HG02973 (cell line): Measurements from ENCODE around the gene PRRT2.
"Not testable (repeated sequence)": the region's sequence is repeated elsewhere in the genome, so short reads cannot be mapped to it uniquely, and the experiment has no call there.

ENCODE experiments used
- ATAC-seq: cut with Tn5 transposase; IDR thresholded peaks from one replicate; pipeline ENCODE4 v1.9.1; 2021; ENCODE audit warnings: moderate library complexity; ENCODE audit not compliant: unreplicated experiment

Gene PRRT2

DNA sequence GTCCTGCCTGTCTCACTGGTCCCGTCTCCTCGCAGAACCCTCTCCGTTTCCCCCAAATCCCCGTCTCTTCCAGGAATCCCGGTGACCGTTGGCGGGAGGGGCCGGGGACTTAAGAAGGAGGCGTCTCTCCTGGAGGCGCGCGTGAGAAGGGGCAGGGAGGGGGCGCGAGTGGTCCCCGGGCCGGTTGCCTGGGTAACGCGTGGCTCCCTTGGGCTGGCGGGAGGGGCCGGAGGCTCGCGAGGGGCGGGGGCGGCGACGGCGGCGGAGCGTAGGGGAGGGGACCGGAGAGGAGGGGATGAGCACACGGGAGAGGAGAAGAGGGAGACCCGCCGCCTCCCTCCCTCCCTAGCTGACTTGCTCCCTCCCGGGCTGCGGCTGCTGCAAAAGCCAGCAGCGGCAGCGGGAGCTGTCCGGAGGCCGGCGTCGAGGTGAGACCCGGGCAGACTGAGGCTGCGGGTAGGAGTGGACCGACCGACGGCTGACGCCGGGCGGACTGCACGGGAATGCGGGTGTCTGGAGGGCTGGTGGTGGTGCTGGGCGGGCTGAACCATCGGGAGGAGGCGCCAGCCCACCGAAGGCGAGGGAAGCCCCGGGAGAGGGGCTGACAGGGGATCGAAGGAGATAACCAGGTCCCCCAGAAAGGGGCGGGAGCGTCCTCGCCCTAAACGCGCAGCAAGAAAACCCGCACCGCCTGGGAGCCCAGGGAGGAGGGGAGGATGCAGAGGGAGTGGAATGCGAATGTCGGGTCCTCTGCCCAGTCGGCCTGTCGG, at the start of gene PRRT2:
TSS of gene PRRT2 (plus strand) at position 298 of the 770 bp plus-strand sequence. CDS start 862 bp downstream, outside the sequence.
- ATAC-seq = no peak

DNA sequence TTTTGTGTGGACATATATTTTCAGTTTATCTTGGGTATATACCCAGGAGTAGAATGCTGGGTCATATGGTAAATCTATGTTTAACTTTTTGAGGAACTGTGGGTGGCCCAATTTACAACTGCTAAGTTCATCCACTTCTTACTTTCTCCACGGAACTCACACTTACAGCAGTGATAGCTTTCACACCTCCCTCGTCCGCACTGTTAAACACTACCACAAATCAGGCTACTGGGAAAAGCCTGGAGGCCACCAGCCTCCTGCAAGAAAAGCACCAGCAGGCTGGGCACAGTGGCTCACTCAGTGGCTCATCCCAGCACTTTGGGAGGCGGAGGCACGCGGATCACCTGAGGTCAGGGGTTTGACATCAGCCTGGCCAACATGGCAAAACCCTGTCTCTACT, 48.7 kb upstream of the PRRT2 start:
- ATAC-seq = no peak

DNA sequence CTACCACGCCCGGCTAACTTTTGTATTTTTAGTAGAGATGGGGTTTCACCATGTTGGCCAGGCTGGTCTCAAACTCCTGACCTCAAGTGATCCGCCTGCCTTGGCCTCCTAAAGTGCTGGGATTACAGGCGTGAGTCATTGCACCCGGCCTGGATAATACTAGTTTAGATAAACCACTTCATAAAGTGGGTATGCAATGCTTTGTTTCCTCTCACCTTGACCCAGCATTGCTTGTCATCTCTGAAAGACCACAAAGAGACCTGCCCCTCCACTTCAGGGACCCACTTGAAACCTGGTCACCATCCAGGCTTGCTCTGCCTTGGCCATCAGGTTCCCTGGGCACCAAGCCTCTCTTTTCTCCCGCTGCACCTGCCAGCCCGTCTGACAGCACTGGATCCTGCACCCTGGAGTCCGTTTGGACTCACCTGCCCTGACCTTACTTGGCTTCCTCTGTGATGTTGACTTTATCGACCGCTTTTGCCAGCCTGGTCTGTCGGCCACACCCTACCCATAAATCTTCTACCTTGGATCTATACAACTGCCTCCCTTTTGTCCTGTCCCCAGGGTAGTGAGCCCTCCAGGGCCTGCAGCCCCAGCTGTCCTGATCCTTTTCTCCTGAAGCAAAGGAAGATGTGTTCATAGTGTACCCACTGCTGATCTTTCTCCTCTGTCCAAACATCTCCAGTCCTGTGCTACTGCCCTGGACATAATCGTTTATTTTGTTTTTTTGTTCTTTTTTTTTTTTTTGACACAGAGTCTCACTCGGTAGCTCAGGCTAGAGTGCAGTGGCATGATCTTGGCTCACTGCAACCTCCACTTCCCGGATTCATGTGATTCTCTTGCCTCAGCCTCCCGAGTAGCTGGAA, 46.6 kb upstream of the PRRT2 start:
- ATAC-seq = no peak

DNA sequence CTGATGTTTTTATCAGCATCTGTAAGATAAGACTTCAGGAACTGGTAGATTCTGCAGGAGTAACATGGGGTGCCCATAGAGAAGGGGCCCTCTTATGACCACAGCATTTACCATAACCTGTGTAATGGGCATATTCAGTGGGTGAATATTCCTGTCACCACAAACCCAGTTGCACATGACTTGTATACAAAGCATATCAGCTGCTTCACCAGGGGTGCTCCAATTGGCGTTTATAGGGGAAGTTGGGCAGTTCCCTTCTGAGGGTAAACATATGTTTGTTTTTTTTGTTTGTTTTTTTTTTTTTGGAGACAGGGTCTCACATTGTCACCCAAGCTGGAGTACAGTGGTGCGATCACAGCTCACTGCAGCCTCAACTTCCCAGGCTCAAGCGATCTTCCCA, 45.4 kb upstream of the PRRT2 start:
- ATAC-seq = no peak

DNA sequence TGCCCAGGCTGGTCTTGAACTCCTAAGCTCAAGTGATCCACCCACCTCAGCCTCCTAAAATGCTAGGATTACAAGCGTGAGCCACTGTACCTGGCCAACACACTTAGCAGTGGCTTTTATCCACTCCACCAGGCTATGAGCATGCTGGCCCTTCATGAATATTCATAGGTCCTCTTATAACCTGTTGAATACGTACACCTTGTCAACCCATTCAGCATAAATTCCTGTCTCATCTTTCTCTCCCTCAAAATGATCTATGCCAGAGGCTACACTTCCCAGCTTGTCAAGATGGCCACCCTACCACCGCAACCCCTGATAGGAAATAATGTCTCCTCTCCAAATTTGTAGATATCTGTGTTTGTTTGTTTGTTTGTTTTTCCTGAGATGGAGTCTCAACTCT, 44.9 kb upstream of the PRRT2 start:
- no peak for ATAC-seq

DNA sequence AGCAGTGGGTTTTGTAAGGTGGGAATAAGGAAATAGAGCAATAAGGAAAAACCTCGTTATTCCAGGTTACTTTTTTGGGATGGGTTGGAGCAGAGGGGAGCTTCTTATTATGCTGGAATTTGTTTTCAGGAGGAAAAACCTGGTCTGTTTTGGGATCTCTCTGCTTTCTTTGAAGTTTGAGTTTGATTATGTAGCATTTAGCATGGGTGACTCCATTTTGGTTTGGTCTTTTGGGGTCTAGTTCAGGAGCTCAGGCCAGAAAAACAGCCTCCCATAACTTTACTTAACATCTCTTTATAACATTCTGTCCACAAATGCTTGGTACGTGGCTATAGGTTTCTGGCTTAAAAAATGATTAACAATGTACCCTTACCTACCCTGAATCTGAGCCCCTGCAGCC, 42.5 kb upstream of the PRRT2 start:
- no peak for ATAC-seq

DNA sequence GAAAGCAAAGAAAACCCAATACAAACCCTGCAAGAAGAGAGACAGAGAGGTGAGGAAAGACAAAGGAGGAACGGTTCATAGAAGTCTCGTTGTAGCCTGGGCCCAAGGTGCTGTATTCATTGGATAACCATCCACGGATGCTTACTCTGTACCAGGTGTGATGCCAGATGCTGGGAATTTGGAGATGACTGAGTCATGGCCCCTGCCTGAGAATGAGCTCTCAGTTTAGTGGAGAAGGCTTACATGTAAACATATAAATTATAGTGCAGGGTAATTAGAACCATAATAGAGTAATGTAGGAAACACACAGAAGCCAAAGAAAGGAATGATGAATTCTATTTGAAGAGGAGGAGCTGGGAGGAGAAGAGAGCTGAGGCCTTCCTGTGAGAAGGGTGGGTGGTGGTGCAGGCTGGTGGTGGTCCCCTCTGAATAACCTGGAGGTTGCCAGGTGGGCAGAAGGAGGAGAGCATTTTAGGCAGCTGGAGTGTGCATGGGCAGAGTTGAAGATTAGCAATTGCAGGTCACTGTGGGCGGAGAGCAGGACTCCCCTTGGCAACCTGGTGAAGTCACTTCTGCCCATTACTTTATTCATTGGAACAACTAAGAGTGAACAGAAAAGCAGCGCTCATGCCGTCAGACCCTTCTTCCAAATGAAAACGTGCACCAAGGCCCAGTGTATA, 41.6 kb upstream of the PRRT2 start:
- no peak for ATAC-seq

DNA sequence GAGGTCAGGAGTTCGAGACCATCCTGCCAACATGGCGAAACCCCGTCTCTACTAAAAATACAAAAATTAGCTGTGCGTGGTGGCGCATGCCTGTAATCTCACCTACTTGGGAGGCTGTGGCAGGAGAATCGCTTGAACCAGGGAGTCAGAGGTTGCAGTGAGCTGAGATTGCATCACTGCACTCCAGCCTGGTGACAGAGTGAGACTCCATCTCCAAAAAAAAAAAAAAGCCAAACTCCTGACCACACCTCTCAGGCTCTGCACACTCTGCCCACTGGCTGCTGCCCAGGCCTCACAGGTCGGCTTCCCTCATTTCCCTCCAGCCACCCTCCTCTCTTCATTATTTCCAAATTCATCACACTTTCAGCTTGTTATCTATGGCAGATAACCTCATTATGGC, 39.7 kb upstream of the PRRT2 start:
- ATAC-seq = not testable (repeated sequence)

DNA sequence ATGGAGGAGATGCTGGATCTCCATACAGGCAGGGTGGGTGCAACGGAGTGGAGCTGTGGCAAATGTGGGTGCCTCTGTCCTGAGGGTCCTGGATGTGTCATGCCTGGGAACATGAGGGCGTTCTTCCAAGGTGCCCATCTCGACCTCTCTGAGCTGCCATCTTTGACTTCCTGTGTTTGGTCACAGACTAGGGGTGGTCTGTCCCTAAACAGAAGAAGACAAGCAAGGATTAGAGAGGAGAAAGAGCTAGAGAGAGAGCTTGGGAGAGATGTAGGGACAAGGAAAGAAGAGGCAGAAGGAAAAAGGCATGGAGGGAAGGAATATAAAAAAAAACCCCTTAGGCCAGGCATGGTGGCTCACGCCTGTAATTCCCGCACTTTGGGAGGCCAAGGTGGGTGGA, 37.3 kb upstream of the PRRT2 start:
- no peak for ATAC-seq

DNA sequence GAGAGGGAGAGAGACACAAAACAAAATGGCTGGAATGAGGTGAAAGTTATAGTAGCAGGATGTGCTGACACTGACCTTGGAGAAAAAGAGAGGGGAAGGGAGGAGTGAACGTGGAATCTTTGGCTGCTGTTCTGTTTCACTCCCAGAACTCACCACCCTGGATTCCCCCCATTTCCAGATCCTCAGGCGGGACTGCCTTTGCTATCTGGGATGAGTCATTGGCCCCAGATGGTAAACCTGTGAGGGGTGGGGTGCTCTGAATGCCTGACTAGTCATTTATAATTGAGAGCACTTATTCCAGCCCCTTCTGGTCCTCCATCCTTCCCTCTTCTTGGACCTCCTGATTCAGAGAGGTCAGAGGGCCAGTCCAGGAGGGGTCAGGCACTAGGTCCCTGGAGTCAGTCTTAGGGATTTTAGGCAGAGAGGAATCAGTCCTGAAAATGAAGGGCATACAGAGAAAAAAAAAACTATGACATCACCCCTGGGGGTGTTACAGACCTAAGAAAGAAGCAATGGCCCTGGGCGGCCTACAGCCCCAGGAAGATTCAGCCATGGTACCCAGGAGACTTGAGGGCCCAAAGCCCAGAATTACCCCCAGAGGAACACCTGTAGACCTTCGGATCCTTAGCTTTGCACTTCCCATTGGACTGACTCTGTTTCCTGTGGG, 36.1 kb upstream of the PRRT2 start:
- no peak for ATAC-seq

DNA sequence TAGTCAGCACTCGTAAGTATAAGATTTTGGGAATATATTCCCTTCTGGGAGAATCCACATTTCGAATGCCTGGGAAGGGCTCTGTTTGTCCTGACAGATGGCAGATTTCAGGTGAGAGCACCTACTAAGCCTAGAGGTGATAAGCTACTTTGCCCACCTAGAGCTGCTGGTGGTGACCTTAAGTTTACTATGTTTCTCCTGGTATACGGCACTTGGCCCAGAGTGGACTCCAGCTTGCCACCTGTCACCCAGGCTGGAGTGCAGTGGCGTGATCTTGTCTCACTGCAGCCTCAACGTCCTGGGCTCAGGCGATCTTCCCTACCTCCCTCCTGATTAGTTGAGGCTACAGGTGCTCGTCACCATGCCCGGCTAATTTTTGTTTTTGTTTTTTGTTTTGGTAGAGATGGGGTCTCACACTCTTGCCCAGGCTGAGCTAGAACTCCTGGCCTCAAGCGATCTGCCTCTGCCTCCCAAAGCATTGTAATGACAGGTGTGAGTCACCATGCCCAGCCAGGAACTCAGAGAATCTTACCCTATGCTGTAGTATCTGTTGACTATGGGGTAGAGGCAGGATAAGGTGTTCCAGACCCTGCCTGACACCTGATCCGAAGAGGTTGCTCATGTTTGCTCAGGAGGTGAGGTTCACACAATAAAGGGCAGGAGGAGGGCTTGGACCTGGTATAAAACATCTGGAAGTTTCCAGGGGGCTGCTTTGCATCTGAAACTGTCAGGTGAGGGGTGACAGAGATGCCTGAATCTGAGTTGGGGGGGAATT, 34.2 kb upstream of the PRRT2 start, which contains the start of gene ZG16:
TSS of gene ZG16 (plus strand) at position 681 of the 775 bp plus-strand sequence. CDS start 1,011 bp downstream, outside the sequence.
- no peak for ATAC-seq

DNA sequence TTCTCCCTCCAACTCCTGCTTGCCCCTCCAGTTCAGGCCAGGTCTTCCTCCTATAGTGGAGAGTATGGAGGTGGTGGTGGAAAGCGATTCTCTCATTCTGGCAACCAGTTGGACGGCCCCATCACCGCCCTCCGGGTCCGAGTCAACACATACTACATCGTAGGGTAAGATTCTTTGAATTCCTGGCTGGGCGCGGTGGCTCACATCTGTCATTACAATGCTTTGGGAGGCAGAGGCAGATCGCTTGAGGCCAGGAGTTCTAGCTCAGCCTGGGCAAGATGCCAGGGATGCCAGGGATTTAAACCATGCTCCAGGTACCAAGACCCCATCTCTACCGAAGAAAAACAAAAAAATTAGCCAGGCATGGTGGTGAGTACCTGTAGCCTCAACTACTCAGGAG, 32.5 kb upstream of the PRRT2 start:
- no peak for ATAC-seq

DNA sequence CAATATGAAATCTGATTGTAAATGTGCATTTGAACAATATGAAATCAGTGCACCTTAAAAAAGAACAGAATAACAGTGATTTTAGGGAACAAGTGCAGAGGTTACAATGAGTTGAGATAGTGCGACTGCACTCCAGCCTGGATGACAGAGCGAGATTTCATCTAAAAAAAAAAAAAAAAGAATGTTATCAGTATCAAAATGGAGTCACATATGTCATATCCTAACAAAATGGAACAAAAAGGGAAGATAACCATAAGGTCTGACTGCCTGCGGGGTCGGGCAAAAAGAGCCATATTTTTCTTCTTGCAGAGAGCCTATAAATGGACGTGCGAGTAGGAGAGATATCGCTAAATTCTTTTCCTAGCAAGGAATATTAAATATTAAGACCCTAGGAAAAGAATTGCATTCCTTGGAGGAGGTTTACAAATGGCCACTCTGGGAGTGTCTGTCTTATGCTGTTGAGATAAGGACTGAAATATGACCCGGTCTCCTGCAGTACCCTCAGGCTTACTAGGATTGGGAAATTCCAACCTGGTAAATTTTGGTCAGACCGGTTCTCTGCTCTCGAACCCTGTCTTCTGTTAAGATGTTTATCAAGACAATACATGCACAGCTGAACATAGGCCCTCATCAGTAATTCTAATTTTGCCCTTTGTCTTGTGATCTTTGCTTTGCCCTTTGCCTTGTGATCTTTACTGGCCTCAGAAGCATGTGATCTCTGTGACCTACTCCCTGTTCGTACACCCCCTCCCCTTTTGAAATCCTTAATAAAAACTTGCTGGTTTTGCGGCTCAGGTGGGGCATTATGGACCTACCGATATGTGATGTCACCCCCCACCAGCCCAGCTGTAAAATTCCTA, 28.7 kb upstream of the PRRT2 start:
- ATAC-seq = not testable (repeated sequence)

DNA sequence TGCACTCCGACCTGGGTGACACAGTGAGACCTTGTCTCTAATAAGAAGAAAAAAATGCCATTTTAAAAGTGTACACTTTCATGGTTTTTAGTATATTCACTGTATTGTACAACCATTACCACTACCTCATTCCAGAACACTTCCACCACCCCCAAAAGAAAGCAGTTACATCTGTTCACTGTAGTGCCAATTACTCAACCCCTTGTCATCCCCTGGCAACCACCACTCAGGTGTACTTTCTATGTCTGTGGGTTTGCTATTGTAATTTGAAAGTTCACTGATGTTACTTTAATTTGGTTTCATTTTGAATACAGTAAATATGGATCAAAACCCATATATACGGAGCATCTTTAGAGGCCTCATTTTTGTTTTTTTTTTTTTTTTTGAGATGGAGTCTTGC, 27.8 kb upstream of the PRRT2 start:
- no peak for ATAC-seq

DNA sequence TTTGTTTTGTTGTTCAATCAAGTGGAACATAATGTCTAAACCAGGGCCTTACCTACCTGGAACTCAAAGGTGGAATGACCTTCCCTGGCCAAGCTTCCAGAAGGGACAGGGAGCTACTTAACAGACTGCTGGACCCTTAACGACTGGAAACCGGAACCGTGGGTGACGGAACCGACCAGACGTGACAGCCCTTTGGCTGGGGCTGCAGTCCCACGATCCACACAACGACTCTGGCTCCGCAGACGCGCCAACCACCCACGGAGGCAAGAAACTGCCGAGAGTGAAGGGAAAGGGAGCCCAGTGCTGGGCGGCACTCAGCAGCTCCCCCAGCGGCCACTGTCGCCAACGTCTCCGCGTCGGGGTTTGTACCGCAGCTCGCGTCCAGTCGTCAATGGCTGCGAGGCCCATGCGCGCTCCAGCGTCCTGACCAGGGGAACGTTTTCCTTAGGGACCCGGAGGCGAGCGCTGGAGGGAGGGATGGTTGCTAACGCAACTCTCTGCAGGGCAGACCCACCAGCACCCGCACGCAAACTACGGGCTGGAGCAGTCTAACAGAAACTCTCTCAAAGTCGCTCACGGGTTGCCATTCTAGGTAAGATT, 27.0 kb upstream of the PRRT2 start:
- no peak for ATAC-seq

DNA sequence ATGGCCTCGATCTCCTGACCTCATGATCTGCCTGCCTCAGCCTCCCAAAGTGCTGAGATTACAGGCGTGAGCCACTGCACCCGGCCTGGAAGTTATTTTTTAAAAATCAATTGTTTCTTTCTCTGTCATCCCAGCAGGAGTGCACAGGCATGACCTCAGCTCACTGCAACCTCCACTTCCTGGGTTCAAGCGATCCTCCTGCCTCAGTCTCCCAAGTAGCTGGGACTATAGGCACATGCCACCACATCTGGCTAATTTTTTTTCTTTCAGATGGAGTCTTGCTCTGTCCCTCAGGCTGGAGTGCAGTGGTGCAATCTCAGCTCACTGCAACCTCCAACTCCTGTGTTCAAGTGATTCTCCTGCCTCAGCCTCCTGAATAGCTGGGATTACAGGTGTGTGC, 24.8 kb upstream of the PRRT2 start:
- not testable (repeated sequence) for ATAC-seq

DNA sequence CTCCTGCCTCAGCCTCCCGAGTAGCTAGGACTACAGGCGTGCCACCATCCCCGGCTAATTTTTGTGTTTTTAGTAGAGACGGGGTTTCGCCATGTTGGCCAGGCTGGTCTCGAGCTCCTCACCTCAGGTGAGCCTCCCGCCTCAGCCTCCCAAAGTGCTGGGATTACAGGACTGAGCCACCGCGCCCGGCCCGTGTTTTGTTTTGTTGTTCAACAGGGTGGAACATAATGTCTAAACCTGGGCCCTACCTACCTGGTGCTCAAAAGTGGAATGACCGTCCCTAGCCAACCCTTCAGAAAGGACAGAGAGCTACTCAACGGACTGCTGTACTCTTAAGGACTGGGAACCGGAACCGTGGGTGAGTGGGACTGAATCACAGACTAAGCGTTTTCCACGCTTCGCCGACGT, 22.2 kb upstream of the PRRT2 start:
- no peak for ATAC-seq

DNA sequence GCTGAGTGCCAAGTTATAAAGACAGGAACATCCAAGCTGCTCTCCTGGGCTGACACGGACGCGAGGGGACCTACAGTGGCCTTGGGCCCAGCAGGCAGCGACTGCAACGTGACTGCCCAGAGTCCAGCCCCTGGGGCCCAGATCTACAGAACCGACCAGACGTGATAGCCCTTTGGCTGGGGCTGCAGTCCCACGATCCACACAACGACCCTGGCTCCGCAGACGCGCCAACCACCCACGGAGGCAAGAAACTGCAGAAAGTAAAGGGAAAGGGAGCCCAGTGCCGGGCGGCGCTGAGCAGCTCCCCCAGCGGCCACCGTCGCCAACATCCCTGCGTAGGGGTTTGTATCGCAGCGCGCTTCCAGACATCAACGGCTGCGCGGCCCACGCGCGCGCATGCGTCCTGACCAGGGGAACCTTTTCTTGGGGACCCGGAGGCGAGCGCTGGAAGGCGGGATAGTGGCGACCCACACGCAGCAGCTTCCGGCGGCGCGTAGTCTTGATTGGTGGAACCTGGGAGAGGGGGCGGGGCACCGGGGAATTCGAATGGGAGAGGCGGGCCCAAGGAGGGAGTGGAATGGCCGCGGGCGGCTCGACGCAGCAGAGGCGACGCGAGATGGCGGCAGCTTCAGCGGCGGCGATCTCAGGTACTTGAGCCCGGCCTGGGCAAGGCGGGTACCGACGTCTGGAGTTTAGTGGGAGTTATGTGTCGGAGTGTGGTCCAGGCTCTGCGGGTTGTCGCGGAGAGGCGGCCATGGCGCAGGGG, 21.6 kb upstream of the PRRT2 start, which contains the start of gene KIF22:
TSS of gene KIF22 (plus strand) at position 569 of the 766 bp plus-strand sequence. CDS start at position 578, 9 bp downstream.
- peak; percentile 85 for ATAC-seq
